Measurements from ENCODE around the gene PMS2.
"Not testable (repeated sequence)": the region's sequence is repeated elsewhere in the genome, so short reads cannot be mapped to it uniquely, and the experiment has no call there.

PMS2 gene

DNA sequence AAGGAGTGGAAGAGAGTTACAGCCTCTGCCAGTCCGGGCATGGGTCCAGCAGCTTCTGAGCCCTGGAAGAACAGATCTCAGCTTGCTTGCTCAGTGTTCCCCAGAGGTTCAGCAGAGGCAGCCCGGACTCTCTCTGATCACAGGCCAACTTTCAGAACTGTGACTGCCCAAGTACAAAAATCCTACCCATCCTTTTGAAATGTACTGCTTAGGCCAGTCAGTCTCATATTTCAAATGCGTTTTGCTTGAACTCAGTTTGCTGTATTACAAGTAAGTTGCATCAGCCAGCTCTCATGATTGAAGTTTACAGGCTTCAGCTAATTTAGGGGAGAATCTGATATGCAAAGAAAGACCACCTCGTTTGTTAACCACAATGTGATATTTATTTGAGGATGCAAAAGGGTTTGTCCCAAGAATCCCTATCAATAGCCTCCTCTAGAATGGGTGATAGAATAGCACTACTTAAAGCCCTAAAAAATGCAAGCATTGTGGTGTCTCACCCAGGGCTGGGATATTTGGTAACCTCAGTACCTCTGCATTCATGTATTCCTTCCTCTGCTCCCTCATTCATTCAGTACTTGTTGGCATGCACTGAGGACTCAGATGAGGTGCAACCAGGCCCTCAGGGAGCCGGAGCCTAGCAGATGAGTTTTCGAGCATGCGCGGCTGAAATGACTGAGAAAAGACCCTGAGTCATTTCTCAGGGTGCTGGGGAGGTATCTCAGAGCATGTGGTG is 7.2 kb upstream of the PMS2 start:
- peak; percentile 16 for DNase-seq

DNA sequence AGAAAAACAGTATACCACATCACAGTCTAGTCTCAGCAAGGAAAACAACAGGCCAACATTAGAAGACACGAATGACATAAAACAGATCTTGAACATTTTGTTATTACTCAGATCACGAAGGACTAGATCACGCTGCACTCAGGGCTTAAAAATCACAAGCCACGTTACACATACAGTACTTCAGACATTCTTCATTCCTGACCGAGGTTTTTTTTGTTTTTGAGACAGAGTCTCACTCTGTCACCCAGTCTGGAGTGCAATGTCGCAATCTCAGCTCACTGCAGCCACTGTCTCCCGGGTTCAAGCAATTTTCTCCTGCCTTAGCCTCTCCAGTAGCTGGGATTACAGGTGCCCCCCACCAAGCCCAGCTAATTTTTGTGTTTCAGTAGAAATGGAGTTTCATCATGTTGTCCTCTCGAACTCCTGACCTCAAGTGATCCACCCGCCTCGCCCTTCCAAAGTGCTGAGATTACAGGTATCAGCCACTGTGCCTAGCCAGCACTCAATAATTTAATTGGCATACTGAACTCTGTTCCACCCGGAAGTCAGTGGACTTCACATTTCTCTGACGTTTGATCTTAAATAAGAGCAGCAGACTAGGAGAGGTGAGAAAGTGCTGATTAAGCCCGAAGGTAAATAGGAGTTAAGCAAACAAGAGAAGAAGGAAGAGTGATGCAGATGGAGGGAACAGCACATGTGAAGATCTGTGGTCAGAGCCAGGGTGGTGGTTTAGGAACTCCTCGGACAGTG is 3.7 kb upstream of the PMS2 start:
- no peak for DNase-seq

DNA sequence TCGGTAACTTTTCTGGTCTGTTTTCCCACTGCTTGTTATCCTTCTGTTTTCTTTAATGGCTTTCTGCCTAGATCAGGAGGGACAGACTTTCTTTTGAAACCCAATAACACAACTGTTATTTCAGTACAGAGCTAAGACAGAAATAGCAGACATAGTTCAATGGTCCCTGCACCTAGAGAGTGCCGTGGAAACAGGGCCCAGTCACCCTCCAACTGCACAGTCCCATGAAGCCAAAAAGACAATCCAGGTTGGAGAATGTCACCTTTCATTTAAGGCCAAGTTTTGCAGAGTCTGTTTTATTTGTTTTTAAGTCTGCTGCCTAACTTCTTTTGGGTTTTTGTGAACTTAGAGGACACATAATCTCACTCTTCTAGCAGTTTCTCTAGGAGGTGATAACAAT is 2.7 kb upstream of the PMS2 start:
- no peak for DNase-seq

DNA sequence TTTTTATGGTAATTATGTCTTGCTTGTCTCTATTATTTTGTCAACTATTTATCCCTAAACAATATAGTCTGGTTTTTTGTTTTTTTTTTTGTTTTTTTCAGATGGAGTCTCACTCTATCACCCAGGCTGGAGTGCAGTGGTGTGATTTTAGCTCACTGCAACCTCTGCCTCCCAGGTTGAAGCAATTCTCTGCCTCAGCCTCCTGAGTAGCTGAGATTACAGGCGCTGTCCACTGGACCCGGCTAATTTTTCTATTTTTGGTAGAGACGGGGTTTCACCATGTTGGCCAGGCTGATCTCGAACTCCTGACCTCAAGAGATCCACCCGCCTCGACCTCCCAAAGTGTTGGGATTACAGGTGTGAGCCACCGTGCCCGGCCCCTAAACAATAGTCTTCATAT is 1.5 kb upstream of the PMS2 start:
- not testable (repeated sequence) for DNase-seq

DNA sequence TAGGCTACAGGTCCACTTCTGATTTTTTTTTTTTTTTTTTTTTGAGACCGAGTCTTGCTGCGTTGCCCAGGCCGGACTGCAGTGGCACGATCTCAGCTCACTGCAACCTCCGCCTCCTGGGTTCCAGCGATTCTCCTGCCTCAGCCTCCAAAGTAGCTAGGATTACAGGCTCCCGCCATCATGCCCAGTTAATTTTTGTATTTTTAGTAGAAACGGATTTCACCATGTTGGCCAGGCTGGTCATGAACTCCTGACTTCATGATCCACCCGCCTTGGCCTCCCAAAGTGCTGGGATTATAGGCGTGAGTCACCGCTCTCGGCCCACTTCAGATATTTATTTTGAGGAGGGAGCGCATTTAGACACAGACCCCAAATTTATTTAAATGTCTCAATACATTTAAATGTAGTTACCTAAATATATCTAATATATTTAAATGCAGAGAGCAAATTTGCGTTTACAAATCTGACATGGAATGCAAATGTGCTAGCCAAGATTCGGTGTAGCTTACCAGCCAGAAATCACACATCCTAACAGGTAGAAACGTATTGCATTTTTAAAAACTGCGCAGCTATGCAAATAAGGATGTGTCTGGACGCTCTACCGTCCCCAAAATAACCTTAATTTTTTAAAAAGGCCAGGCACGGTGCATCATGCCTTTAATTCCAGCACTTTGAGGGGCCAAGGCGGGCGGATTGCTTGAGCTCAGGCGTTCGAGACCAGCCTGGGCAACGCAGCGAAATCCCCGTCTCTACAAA is 836 bp downstream of the PMS2 start:
- DNase-seq, result not testable (repeated sequence)

DNA sequence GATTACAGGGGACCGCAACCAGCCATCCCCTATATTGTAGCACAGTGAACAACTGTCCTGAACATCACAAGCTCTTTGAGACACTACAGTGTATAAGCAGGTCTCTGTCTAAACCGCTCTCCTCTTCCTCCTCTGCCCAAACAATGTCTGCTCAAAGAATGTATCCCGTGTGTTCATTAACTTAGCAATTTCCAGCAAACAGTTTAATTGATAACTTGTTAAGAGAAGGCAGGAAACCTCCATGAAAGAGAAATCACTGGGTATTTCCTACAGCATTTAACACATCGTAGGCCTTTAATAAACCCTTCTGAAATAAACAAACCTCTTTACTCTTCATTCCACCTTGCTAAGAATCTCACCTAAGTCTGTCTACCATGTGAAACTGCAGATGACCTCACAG is 1.5 kb downstream of the PMS2 start:
- no peak for DNase-seq

DNA sequence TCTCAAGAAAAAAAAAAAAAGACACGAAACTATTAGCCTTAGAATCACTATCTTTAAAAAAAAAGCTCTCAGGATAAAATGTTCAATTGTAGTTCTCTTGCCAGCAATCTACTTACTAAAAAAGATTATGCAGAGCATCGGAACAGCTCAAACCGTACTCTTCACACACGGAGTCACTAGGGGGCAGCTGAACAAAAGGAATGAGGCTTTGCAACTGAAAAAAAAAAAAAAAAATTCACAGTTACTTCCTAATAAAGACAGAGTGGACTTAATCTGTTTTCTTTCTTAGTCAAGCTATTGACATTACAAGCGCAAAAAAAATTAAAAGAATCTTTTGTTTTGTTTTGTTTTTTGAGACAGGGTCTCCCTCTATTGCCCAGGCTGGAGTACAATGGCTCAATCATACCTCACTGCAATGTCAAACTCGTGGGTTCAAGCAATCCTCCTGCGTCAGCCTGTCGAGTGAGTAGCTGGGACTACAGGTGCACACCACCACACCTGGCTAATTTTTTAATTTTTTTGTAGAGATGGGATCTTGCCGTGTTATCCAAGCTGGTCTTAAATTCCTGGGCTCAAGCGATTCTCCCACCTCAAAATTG is 11.5 kb downstream of the PMS2 start:
- peak; percentile 58 for DNase-seq

DNA sequence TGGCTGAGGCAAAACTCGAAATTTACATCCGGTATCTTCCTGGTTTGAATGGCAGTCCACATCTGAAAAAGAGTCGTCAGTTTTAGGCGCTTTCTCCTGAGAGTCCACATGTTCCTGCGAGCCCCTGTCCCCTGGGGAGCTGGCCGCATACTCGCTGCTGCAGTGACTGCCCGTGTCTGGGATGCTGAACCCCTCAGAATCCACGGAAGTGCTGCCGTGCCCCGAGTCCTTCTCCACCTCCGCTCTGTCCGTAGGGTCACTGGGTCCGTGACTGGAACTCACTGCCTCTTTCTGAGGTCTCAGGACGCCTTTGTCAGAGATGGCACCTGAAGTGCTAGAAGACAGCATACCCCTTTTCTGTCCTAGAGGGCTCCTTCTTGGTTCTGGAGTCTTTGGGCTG is 21.8 kb downstream of the PMS2 start:
- not testable (repeated sequence) for DNase-seq

DNA sequence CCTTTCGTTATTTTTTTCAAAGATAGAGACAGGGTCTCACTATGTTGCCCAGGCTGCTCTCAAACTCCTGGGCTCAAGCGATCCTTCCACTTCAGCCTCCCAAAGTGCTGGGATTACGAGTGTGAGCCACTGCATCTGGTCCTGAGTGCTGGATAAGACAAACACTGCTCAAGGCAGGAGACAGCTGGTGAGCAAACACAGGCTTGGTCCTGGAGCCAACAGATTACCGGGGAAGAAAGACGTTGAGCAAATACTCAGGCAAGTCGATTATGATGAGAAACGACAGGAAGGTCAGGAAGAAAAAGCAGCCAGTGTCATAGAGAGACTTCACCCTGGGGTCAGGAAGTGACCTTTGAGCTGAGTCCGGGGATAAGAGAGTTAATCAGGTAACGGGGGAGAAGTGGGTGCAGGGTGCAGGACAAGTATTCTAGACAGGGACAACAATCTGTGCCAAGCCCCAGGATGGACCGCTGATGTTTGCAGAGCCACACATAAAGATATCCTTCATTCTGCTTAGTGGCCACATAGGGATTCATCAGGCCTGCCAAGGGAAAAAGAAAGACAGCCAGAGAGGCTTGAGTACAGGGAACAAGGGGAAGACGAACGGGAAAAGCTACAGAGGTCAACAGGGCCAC is 29.1 kb downstream of the PMS2 start:
- not testable (repeated sequence) for DNase-seq

DNA sequence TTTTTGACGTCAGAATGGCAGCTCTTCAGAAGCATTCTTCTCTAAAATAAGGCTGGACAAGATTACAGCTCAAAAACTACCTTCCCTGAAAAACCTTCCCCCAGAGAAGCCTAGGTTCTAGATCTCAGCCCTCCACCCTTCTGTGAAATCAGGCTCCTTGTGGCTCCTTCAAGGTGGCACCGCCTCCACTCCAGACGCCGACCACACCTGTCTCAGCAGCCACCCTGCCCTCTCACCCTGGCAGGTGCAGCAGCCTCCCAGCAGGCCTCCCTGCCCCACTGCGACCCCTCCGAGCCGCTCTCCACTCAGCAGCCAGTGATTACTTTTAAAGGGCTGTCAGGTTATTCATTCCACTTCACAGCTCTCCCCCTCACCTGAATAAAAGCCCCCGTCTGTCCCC is 35.3 kb downstream of the PMS2 start:
- DNase-seq, result not testable (repeated sequence)

DNA sequence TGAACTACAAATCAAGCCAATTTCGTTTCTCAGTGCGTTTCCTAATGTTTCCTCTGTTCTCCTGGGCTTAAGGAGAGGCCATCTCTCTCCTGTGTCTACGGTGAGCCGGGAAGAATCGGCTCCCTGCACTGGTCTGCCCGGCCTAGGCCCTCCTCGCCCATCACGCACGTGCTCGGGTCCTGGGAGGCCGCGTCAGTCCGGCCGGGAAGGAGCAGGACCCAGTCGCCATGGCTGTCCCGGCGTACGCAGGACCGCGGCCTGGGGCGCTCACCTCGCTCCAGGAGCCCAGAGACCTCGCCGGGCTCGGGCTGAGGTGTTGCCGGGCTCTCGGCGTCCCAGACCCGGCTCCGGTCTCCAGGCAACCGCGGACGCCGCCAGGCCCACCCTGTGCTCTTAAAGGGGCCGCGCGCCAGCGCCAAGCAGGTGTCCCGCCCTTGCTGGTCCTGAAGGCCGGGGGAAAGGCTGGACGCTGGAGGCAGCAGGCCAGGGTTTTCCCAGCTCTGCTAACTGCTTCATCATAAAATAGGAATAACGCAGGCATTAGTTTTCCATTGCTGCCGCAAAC is 38.4 kb downstream of the PMS2 start, which contains the start of gene RSPH10B:
TSS of gene RSPH10B (minus strand) at position 343 of the 565 bp plus-strand sequence. CDS start 3,573 bp downstream, outside the sequence.
- DNase-seq, result not testable (repeated sequence)

DNA sequence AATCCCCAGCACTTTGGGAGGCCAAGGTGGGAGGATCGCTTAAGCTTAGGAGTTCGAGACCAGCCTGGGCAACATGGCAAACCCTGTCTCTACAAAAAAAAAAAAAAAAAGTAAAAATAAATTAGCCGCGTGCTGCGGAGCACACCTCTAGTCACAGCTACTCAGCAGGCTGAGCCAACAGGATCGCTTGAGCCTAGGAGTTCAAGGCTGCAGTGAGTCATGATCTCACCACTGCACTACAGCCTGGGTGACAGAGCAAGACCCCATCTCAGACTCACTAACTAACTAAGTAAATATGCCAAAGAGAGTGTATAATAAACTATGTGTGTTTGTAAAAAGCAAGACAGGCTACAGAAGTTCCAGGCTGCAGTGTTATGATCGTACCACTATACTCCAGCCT is 45.0 kb downstream of the PMS2 start:
- DNase-seq, result not testable (repeated sequence)

DNA sequence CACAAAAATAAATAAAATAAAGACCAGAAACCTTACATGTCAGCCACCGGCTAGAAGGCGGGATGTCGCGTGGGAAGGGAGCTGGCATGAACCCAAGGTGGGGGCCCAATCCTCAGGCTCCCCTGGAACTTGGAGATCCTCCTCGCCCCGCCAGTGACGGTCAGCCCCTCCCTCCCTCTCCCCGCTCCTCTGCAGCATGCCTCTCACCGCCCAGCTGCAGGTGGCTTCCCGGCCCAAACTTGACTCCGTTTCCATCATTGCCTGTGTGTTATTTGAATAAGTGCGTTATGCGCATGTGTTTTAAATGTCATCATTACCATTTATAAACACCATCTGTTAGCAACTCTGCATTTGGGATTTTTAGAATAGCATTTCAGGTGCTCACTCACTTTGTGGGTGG is 45.6 kb downstream of the PMS2 start:
- not testable (repeated sequence) for DNase-seq

DNA sequence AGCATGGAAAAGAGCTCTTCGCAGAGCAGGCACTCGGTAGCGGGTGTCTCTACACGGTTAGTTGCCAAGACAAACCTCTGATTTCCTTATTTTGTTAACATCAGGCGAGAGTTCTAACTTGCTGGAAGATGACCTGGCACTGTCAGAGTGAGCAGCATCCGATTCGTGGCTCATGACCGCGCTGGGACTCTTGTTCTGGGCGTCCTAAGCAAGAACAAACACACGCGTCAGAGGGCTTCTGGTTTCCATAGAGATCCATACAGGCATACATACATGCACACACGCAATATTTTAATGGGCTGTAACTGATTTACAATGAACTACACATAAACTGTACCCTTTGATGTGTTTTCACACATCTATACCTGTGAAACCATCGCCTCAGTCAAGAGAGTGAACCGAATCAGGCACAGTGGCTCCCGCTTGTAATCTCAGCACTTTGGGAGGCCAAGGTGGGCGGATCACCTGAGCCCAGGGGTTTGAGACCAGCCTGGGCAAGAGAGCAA is 73.9 kb downstream of the PMS2 start:
- DNase-seq, result not testable (repeated sequence)

DNA sequence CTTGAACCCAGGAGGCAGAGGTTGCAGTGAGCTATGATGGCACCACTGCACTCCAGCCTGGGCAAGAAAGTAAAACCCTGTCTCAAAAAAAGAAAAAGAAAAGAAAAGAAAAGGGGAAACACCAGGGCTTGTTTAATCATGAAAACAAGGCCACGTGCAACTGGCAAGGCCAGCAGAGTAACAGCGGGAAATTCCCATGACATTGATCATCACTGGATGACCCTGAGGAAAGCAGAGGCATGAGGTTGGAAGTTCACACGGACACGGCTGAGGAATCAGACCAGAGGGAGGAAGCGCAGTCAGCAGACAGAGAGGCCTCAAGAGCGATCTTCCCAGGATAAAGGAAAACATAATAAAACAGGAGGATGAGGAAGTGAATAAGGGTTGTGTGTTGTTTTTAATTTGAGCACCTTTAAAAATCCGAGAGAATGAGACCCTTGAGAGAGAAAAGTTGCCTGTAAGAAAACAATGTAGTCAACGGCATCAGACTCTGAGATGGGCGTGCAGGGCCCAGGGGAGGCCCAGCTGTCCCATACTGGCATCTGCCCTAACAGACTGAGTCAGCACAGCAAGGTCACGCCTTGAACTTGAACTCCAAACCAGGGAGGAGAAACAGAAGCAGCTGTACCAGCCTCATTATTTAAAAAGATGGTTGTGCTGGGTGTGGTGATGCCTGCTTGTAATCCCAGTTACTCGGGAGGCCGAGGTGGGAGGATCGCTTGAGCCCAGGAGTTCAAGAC is 76.8 kb downstream of the PMS2 start:
- not testable (repeated sequence) for DNase-seq

DNA sequence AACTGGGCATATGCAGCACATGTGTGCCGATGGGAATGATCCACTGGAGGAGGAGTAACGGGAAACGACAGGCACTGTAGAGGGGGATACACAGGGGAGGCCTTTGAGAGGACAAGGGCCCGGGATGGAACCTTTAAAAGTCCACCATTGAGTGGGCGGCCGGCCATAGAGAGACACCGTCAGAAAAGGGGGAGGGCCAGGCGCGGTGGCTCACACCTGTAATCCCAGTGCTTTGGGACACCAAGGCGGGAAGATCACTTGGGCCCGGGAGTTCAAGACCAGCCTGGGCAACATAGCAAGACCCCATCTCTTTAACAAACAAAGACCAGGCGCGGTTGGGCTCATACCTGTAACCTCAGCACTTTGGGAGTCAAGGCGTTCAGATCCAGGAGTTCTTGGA is 77.6 kb downstream of the PMS2 start:
- not testable (repeated sequence) for DNase-seq

DNA sequence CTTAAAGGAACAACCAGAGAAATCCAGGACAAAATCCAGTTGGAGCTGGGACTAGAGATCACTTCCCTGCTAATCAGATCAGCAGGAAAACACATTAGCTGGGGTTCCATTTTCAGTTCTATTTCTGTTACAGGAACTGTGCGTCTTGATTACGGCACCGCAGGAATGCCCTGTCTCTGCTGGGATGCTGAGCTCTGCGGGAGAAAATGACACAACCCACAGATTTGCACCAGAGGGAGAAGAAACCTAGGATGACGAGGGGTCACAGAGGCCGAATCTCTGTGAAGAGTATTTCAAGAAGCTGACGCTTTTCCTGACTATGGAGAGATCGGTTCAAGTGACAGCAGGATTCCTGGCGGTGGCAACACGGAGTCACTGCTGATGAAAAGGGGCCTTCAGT is 78.6 kb downstream of the PMS2 start:
- DNase-seq, result not testable (repeated sequence)

DNA sequence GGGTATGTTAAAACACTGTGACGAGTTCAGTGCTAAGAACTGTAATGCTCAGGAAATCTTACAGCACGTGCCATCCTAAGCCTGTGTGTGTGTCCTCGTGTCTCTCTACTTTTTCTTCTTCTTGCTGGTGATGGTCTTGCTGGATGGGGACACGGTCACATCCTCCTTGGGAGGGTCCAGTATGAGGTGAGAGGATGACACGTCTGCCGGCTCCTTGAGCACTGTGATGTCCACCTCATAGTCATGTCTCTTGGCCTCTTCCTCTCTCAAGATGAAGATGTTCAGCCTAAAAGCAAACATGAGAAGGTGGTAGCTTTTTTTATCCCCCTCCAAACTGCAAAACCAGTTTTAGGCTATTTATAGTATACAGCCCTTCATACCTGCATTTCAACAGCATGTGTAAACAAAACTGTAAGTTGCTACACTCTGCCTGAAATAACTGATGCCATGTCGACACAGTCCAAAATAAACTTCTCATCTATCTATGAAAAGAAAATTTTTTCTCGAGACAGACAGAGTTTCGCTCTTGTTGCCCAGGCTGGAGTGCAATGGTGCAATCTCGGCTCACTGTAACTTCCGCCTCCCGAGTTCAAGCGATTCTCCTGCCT is 82.5 kb downstream of the PMS2 start:
- not testable (repeated sequence) for DNase-seq

DNA sequence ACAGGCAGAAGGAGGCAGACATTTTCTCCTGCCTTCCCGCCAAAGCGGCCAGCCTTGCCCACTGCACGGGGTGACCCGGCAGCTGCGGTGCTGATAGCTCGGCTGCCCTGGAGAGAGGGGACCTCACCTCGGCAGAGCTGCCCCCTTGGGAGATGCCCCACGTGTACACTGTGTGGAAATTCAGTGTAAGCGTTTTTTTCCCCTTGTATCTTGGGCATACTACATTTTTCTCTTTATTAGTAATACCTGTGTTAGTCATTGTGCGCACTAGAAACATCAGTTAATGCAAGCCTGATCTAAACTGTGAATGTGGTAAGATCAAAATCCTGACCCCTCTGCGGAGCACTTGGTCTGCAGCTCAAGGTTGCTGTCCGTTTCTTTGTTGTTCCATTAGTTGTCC is 84.2 kb downstream of the PMS2 start:
- not testable (repeated sequence) for DNase-seq

DNA sequence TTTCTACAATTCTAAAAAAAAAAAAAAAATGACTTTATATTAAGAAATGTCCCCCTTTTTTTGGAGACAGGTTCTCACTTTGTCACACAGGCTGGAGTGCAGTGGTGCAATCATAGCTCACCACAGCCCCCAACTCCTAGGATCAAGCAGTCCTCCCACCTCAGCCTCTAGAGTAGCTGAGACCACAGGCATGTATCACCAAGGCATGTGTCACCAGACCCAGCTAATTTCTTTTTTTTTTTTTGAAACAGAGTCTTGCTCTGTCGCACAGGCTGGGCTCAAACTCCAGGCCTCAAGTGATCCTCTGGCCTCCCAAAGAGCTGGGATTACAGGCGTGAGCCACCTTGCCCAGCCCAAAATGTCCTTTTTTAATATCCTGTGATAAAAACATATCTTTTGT is 84.7 kb downstream of the PMS2 start:
- not testable (repeated sequence) for DNase-seq

All from NCI-H1436 (cell line).